Astrocyte of the cerebellum (primary cell): Measurements from ENCODE around the gene RNF151.
"Not testable (repeated sequence)": the region's sequence is repeated elsewhere in the genome, so short reads cannot be mapped to it uniquely, and the experiment has no call there.

ENCODE experiments used
- DNase-seq: peaks from one replicate; pipeline ENCODE4 v3.0.0-alpha.2; 2011; ENCODE audit warnings: low read depth
- H3K4me3 ChIP-seq: 2 replicates; pipeline ENCODE4 v1.5.1; 2011; ENCODE audit warnings: mild to moderate bottlenecking, low read depth, low read length, moderate library complexity
- in situ Hi-C: cut with HindIII; loops from 2 replicates; pipeline ENCODE4 v1.10.0; 2017; ENCODE audit warnings: low sequenced_read_pairs
- TF ChIP-seq, protein P1 (sequence below): IDR thresholded peaks from 2 replicates; pipeline ENCODE4 v1.5.1; 2012; ENCODE audit warnings: low read length, low read depth, moderate library complexity, mild to moderate bottlenecking; ENCODE audit errors: missing control alignments

RNF151 gene

DNA sequence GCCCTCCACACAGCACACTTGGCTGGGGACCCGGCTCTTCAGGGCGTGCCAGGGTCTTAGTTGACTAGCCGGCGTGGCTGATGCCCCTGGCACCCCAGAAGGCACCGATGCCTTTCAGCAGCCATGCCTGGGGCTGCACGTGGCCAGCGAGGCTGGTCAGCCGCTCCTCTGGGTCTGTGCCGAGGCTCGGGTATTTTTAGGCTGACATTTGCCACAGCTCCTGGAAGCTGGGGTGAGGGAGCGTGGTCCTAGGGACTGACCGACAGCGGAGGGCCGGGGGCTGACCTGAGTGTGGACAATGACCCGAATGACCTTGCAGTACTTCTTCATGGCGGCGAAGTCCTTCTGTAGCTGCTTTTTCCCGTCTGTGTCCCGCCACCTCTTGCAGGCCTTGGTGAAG, 16.1 kb upstream of the RNF151 start:
- in situ Hi-C loops: no loop called here
- no peak for DNase-seq
- no peak overlapping the region for H3K4me3 ChIP-seq
- TF ChIP-seq, protein P1, sequence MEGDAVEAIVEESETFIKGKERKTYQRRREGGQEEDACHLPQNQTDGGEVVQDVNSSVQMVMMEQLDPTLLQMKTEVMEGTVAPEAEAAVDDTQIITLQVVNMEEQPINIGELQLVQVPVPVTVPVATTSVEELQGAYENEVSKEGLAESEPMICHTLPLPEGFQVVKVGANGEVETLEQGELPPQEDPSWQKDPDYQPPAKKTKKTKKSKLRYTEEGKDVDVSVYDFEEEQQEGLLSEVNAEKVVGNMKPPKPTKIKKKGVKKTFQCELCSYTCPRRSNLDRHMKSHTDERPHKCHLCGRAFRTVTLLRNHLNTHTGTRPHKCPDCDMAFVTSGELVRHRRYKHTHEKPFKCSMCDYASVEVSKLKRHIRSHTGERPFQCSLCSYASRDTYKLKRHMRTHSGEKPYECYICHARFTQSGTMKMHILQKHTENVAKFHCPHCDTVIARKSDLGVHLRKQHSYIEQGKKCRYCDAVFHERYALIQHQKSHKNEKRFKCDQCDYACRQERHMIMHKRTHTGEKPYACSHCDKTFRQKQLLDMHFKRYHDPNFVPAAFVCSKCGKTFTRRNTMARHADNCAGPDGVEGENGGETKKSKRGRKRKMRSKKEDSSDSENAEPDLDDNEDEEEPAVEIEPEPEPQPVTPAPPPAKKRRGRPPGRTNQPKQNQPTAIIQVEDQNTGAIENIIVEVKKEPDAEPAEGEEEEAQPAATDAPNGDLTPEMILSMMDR: no peak

DNA sequence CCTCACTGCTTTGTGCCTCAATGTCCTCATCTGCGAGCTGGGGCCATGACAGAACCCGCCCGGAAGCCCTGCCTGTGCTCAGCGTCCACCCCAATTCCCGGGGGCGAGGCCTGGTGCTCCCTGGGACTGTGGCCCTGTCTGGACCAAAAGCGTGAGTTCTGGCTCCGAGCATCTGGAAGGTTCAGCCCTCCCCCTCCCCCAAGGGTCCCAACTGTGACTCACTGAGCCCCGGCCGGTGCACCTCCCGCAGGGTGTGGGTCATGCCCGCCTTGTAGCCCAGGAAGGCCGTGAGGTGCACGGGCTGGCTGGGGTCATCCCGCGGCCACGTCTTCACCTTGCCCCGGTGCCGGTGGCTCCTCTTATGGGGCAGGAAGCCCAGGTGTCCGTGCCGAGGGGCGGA, 12.9 kb upstream of the RNF151 start:
- no peak overlapping the region for H3K4me3 ChIP-seq
- TF ChIP-seq, protein P1: no peak
- DNase-seq: no peak
- in situ Hi-C loops: no loop called here

DNA sequence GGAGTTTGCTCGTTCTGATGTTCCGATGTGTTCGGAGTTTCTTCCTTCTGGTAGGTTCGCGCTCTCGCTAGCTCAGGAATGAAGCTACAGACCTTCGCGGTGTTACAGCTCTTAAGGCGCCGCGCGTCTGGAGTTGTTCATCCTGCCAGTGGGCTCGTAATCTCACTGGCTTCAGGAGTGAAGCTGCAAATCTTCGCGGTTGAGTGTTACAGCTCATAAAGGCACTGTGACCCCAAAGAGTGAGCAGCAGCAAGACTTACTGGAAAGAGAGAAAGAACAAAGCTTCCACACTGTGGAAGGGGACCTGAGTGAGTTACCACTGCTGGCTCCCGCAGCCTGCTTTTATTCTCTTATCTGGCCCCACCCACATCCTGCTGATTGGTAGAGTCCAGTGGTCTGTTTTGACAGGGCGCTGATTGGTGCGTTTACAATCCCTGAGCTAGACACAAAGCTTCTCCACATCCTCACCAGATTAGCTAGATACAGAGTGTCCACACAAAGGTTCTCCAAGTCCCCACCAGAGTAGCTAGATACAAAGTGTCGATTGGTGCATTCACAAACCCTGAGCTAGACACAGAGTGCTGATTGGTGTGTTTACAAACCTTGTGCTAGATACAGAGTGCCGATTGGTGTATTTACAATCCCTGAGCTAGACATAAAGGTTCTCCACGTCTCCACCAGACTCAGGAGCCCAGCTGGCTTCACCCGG, 9.1 kb upstream of the RNF151 start:
- DNase-seq, in situ Hi-C loops, H3K4me3 ChIP-seq: not testable (repeated sequence)

DNA sequence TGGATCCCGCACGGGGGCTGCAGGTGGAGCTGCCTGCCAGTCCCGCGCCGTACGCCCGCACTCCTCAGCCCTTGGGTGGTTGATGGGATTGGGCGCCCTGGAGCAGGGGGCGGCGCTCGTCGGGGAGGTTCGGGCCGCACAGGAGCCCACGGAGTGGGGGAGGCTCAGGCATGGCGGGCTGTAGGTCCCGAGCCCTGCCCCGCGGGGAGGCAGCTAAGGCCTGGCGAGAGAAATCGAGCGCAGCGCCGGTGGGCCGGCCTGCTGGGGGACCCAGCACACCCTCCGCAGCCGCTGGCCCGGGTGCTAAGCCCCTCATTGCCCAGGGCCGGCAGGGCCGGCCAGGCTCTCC, 8.5 kb upstream of the RNF151 start:
- in situ Hi-C loops, DNase-seq: not testable (repeated sequence)

DNA sequence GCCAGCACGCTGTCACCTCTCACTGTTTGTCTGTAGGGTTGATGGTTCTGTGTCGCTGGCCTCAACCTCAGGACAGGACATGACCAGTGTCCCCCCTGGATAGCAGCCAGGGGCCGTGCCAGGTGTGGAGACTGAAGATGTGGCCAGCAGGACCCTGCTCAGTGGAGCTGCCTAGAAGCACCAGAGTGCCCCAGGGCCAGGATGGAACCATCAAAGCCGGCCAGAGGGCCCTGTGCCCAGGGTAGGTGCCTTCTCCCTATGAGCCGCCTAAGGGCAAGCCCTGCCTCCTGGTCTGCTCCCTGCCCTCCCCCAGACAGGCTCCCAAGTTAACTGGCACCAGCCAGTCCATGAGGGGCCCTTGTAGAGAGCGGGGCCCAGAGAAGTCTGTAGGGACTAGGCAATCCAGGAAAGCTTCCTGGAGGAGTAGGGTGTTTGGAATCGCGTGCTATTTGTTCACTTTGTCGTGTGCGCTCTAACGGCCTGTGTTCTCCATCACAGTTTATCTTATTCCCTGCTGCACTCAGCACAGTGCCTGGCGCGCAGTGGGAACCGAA, 7.9 kb upstream of the RNF151 start:
- DNase-seq: no peak
- H3K4me3 ChIP-seq: peak overlapping the region; percentile 83
- in situ Hi-C loops: no loop called here
- TF ChIP-seq, protein P1: no peak

More for the DNA sequence above, 8.5 kb upstream of the RNF151 start:
- H3K4me3 ChIP-seq: not testable (repeated sequence)

DNA sequence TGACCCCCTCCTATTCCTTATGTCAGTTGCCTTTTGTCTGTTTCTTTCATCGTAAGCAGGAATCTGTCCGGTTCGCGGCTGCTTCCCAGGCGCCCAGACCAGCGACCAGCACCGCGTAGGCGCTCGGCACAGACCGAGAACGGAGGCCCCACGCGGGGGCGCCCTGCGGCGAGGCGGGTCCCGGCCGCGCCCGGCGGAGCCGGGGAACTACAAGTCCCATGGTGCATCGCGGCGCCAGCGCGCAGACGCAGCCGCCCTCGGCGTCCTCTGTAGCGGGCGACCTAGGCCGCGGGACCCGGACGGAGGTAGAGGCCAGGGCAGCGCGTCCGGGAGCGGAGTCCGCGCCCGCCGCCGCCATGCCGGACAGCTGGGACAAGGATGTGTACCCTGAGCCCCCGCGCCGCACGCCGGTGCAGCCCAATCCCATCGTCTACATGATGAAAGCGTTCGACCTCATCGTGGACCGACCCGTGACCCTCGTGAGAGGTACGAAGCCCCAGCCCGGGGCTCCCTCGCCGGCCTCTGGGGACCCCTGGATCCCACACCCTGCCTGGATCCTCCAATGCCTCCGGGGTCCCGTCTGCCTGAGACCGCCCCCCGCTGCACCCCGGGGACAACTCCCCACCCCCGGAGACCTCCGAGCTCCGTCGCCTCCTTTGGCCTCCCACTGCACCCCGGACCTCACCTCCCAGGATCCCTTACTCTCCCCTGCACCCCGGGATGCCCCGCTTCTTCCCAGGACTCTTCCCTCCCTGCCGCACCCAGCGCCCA, 7.2 kb upstream of the RNF151 start, which contains the start of gene NDUFB10:
TSS of gene NDUFB10 (plus strand) at position 270 of the 771 bp plus-strand sequence. CDS start at position 357, 87 bp downstream.
- in situ Hi-C loops: no loop called here
- peak within 1 kb of the TSS; percentile 83 for H3K4me3 ChIP-seq
- TF ChIP-seq, protein P1: peak; percentile 38
- DNase-seq: peak; percentile 44

DNA sequence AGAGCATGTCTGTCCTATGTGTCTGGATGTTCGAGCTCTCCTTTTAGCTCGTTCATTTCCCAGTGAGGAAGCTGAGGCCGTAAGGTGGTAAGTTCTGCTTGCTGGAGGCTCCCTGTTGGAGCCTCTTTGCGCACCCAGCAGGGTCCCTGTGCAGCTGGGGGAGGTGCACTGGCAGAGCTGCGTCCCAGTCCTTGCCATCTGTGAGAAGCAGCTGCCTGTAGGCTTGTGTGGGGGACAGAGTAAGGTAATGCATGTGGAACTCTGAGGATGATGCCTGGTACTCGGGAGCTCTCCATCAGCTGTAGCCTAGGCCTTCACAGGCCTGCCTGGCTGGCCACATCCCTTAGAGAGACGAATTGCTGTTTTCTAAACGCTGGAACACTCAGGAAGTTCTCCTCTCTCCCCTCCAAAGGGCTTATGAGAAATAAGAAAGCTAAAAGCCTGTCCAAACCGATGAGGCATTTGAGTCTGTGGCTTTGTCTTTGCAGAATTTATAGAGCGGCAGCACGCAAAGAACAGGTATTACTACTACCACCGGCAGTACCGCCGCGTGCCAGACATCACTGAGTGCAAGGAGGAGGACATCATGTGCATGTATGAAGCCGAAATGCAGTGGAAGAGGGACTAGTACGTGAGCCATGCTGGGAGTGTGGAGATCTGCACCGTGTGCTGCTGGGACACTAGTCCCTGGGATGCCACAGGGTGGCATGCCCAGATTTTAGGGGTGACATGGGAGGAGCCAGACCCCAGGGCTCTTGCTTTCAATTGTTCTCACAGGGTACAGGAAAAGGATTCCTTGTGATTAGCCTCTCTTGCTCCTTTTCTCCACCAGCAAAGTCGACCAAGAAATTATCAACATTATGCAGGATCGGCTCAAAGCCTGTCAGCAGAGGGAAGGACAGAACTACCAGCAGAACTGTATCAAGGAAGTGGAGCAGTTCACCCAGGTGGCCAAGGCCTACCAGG, 5.7 kb upstream of the RNF151 start:
- TF ChIP-seq, protein P1: no peak
- in situ Hi-C loops: no loop called here
- DNase-seq: no peak
- H3K4me3 ChIP-seq: peak overlapping the region; percentile 83
